H9 (cell line): ENCODE measurements around the gene HMMR. TPM values are rescaled to one million over a fixed set of nuclear protein-coding genes. Genes with fewer than 3 reads are reported as not detected.

Experiments
- DNase-seq: peaks from one replicate; pipeline ENCODE4 v3.0.0-alpha.2; 2017
- H2AFZ ChIP-seq: one replicate; pipeline ENCODE4 v1.6.1; 2013; ENCODE audit warnings: mild to moderate bottlenecking, low read length, control low read depth, moderate library complexity
- H2AK5ac ChIP-seq: 2 replicates; pipeline ENCODE4 v1.6.1; 2013; ENCODE audit warnings: low read length, control low read depth, mixed read lengths; ENCODE audit not compliant: insufficient read length
- H2BK120ac ChIP-seq: one replicate; pipeline ENCODE4 v1.6.1; 2013; ENCODE audit warnings: low read depth, mild to moderate bottlenecking, low read length, control low read depth, inconsistent platforms; ENCODE audit not compliant: poor library complexity, severe bottlenecking
- H2BK12ac ChIP-seq: 2 replicates; pipeline ENCODE4 v1.6.1; 2013; ENCODE audit warnings: low read length, control low read depth, mixed read lengths, low read depth; ENCODE audit not compliant: insufficient read length
- H2BK15ac ChIP-seq: 2 replicates; pipeline ENCODE4 v1.6.1; 2013; ENCODE audit warnings: low read depth, low read length, control low read depth
- H2BK20ac ChIP-seq: one replicate; pipeline ENCODE4 v1.6.1; 2013; ENCODE audit warnings: low read depth, mild to moderate bottlenecking, low read length, control low read depth, inconsistent platforms; ENCODE audit not compliant: poor library complexity, severe bottlenecking
- H2BK5ac ChIP-seq: 2 replicates; pipeline ENCODE4 v1.6.1; 2013; ENCODE audit warnings: low read length, control low read depth, mixed read lengths; ENCODE audit not compliant: insufficient read length
- H3K14ac ChIP-seq: 2 replicates; pipeline ENCODE4 v1.6.1; 2013; ENCODE audit warnings: low read length, control low read depth; ENCODE audit not compliant: insufficient read depth
- H3K18ac ChIP-seq: 2 replicates; pipeline ENCODE4 v1.6.1; 2013; ENCODE audit warnings: low read depth, mild to moderate bottlenecking, mixed read lengths, low read length, control low read depth; ENCODE audit not compliant: insufficient read length
- H3K23ac ChIP-seq: 2 replicates; pipeline ENCODE4 v1.6.1; 2013; ENCODE audit warnings: low read length, control low read depth, mixed read lengths, low read depth; ENCODE audit not compliant: insufficient read length
- H3K23me2 ChIP-seq: 2 replicates; pipeline ENCODE4 v1.6.1; 2013; ENCODE audit warnings: low read depth, mild to moderate bottlenecking, mixed read lengths, low read length, control low read depth; ENCODE audit not compliant: insufficient read length, poor library complexity, severe bottlenecking
- H3K27ac ChIP-seq: 2 replicates; pipeline ENCODE4 v1.5.1; 2013; ENCODE audit warnings: low read length, control low read depth, mixed read lengths, low read depth; ENCODE audit not compliant: insufficient read length
- H3K27me3 ChIP-seq: 2 replicates; pipeline ENCODE4 v1.6.1; 2013; ENCODE audit warnings: low read length, control low read depth, inconsistent platforms; ENCODE audit not compliant: insufficient read depth
- H3K4ac ChIP-seq: 2 replicates; pipeline ENCODE4 v1.6.1; 2013; ENCODE audit warnings: low read depth, mild to moderate bottlenecking, control low read depth, inconsistent platforms, low read length, moderate library complexity
- H3K4me1 ChIP-seq: 2 replicates; pipeline ENCODE4 v1.6.1; 2013; ENCODE audit warnings: low read length, control low read depth, inconsistent platforms; ENCODE audit not compliant: insufficient read depth
- H3K4me2 ChIP-seq: 2 replicates; pipeline ENCODE4 v1.6.1; 2013; ENCODE audit warnings: low read length, control low read depth, mixed read lengths; ENCODE audit not compliant: insufficient read length, insufficient read depth
- H3K56ac ChIP-seq: 2 replicates; pipeline ENCODE4 v1.6.1; 2013; ENCODE audit warnings: low read depth, mild to moderate bottlenecking, mixed read lengths, low read length, control low read depth; ENCODE audit not compliant: insufficient read length
- H3K79me1 ChIP-seq: 2 replicates; pipeline ENCODE4 v1.6.1; 2013; ENCODE audit warnings: low read depth, mild to moderate bottlenecking, moderate library complexity, low read length, control low read depth, inconsistent platforms; ENCODE audit not compliant: insufficient read depth, poor library complexity, severe bottlenecking
- H3K79me2 ChIP-seq: 2 replicates; pipeline ENCODE4 v1.6.1; 2013; ENCODE audit warnings: low read length, control low read depth, inconsistent platforms; ENCODE audit not compliant: insufficient read depth
- H3K9ac ChIP-seq: 2 replicates; pipeline ENCODE4 v1.6.1; 2013; ENCODE audit warnings: low read length, control low read depth, mixed read lengths; ENCODE audit not compliant: insufficient read length; ENCODE audit errors: extremely low read depth
- H3K9me3 ChIP-seq: one replicate; pipeline ENCODE4 v1.6.1; 2013; ENCODE audit warnings: low read depth, low read length, inconsistent platforms; ENCODE audit not compliant: control insufficient read depth
- H3T11ph ChIP-seq: one replicate; pipeline ENCODE4 v1.6.1; 2013; ENCODE audit warnings: mild to moderate bottlenecking, low read length, control low read depth, inconsistent platforms
- H4K20me1 ChIP-seq: one replicate; pipeline ENCODE4 v1.6.1; 2013; ENCODE audit not compliant: control insufficient read depth, insufficient read length, insufficient read depth
- H4K5ac ChIP-seq: 2 replicates; pipeline ENCODE4 v1.6.1; 2013; ENCODE audit warnings: low read depth, mild to moderate bottlenecking, mixed read lengths, low read length, control low read depth; ENCODE audit not compliant: insufficient read length
- H4K8ac ChIP-seq: replicated peaks from 2 replicates; pipeline ENCODE4 v1.6.1; 2013; ENCODE audit warnings: low read length, control low read depth, mixed read lengths, low read depth; ENCODE audit not compliant: insufficient read length
- H4K91ac ChIP-seq: 2 replicates; pipeline ENCODE4 v1.6.1; 2013; ENCODE audit warnings: low read depth, mild to moderate bottlenecking, moderate library complexity, mixed read lengths, low read length, control low read depth; ENCODE audit not compliant: insufficient read length
- H3K27ac Mint-ChIP-seq, 3 experiments: 2 replicates in 2 of 3; 3 replicates in 1 of 3; pipeline ENCODE4 v1.8.0; 2020 to 2021; ENCODE audit warnings: mixed read lengths in 3 of 3, mild to moderate bottlenecking in 1 of 3, moderate library complexity in 1 of 3
- H3K27me3 Mint-ChIP-seq: 2 replicates; pipeline ENCODE4 v1.8.0; 2021; ENCODE audit warnings: low read depth, mild to moderate bottlenecking, moderate library complexity, mixed read lengths
- H3K36me3 Mint-ChIP-seq, 3 experiments: 2 replicates in 2 of 3; 3 replicates in 1 of 3; pipeline ENCODE4 v1.8.0; 2020 to 2021; ENCODE audit warnings: low read depth in 3 of 3, mixed read lengths in 3 of 3; ENCODE audit not compliant: insufficient read depth in 1 of 3
- H3K4me1 Mint-ChIP-seq, 2 experiments: 2 replicates each; pipeline ENCODE4 v1.8.0; 2020; ENCODE audit warnings: mixed read lengths in 2 of 2
- H3K4me3 Mint-ChIP-seq, 2 experiments: 2 replicates in 1 of 2; 3 replicates in 1 of 2; pipeline ENCODE4 v1.8.0; 2020 to 2021; ENCODE audit warnings: mild to moderate bottlenecking in 2 of 2, mixed read lengths in 2 of 2, moderate library complexity in 1 of 2
- H3K9me3 Mint-ChIP-seq, 2 experiments: 2 replicates in 1 of 2; 3 replicates in 1 of 2; pipeline ENCODE4 v1.8.0; 2020; ENCODE audit warnings: mild to moderate bottlenecking in 2 of 2, mixed read lengths in 2 of 2, moderate library complexity in 1 of 2
- WGBS: extraction: QIAGEN DNeasy Blood & Tissue Kit; methylation state at CpG from one replicate; pipeline ENCODE4 v1.1.7; 2013; ENCODE audit warnings: missing lambda C conversion rate, low lambda C conversion rate, mixed read lengths; ENCODE audit not compliant: insufficient read length; ENCODE audit errors: extremely low coverage; 5-methylcytosine and 5-hydroxymethylcytosine counted together
- total RNA-seq: library from RNA; stranded (reverse); gene quantifications from 2 replicates; pipeline ENCODE4 v1.2.1, GENCODE V29; 2021
- TF ChIP-seq, protein P1 (sequence below): fragments of 200-600 bp; sonication (generic); conservative IDR thresholded peaks from 3 replicates; pipeline ENCODE4 v1.8.0; 2021; ENCODE audit warnings: antibody characterized with exemption, mild to moderate bottlenecking

Gene HMMR
- total RNA-seq, 1 experiment from 2014 or later, result 36.2 TPM

DNA sequence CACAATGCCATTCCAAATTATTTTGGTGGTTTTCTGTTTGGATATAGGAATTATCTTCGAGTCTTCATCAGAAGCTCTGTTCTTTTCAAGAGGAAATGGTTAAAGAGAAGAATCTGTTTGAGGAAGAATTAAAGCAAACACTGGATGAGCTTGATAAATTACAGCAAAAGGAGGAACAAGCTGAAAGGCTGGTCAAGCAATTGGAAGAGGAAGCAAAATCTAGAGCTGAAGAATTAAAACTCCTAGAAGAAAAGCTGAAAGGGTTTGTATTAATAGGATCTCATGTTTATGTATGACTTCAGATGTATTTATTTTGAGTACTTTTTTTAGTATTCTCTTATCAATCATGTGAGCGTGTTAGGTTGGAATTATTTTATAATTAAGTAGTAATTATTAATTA lies 15.0 kb downstream of the HMMR start:
- no peak overlapping the region for H2BK12ac ChIP-seq
- Mint-ChIP-seq H3K36me3 (peaks cover 42 to 95% (median 84%) of the 10 kb centered on the region in 3 experiments; a peak in 6 of 7 replicates), H3K4me1 (no peaks in the 10 kb centered on the region), H3K9me3 (no peaks in the 10 kb centered on the region), H3K4me3 (no peak overlapping the region), H3K27me3 (no peaks in the 10 kb centered on the region), H3K27ac (no peak overlapping the region)
- no peak overlapping the region for H3K23ac ChIP-seq
- H4K5ac ChIP-seq, result no peak overlapping the region
- no peak overlapping the region for H4K8ac ChIP-seq
- no peaks in the 10 kb centered on the region for H3K79me1 ChIP-seq
- no peaks in the 10 kb centered on the region for H3K4me1 ChIP-seq
- no peak overlapping the region for H2BK120ac ChIP-seq
- H3K4me2 ChIP-seq, result no peak overlapping the region
- no peak for DNase-seq
- H4K20me1 ChIP-seq, result no peaks in the 10 kb centered on the region
- no peak overlapping the region for H2AFZ ChIP-seq
- no peak overlapping the region for H3K18ac ChIP-seq
- no peak overlapping the region for H3K14ac ChIP-seq
- no peak overlapping the region for H4K91ac ChIP-seq
- H3K4ac ChIP-seq, result no peak overlapping the region
- no peak overlapping the region for H2AK5ac ChIP-seq
- no peak overlapping the region for H3K27ac ChIP-seq
- TF ChIP-seq, protein P1, sequence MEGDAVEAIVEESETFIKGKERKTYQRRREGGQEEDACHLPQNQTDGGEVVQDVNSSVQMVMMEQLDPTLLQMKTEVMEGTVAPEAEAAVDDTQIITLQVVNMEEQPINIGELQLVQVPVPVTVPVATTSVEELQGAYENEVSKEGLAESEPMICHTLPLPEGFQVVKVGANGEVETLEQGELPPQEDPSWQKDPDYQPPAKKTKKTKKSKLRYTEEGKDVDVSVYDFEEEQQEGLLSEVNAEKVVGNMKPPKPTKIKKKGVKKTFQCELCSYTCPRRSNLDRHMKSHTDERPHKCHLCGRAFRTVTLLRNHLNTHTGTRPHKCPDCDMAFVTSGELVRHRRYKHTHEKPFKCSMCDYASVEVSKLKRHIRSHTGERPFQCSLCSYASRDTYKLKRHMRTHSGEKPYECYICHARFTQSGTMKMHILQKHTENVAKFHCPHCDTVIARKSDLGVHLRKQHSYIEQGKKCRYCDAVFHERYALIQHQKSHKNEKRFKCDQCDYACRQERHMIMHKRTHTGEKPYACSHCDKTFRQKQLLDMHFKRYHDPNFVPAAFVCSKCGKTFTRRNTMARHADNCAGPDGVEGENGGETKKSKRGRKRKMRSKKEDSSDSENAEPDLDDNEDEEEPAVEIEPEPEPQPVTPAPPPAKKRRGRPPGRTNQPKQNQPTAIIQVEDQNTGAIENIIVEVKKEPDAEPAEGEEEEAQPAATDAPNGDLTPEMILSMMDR, result no peak
- H3T11ph ChIP-seq, result no peak overlapping the region
- WGBS, result 100% methylated on average over 1 of the region's 2 CpGs
- H2BK15ac ChIP-seq, result no peak overlapping the region
- no peak overlapping the region for H2BK20ac ChIP-seq
- no peak overlapping the region for H3K9ac ChIP-seq
- no peaks in the 10 kb centered on the region for H3K79me2 ChIP-seq
- H3K23me2 ChIP-seq, result no peaks in the 10 kb centered on the region
- no peak overlapping the region for H3K56ac ChIP-seq
- no peaks in the 10 kb centered on the region for H3K27me3 ChIP-seq
- no peaks in the 10 kb centered on the region for H3K9me3 ChIP-seq
- no peak overlapping the region for H2BK5ac ChIP-seq
